Panc1 (cell line): ENCODE data around the gene ADAMTS14. TPM values are rescaled to one million over a fixed set of nuclear protein-coding genes. Genes with fewer than 3 reads are reported as not detected.

ENCODE experiments used
- ATAC-seq: fragments of 200-7000 bp; cut with Tn5 transposase; 2 replicates; pipeline ENCODE4 v1.9.1; 2020; ENCODE audit warnings: mild to moderate bottlenecking, moderate library complexity
- BruUV-seq: library from RNA; stranded (reverse); fragments of 400-500 nt; replicated peaks from 2 replicates; lab custom pipeline; 2021; lab: Mats Ljungman, UMichigan
- CTCF ChIA-PET: fragments of 300-600 bp; sonication (Branson Sonifier 250); formaldehyde crosslinking; loops from one replicate; lab custom pipeline; 2022; ENCODE audit warnings: antibody characterized with exemption; lab: Charles Lee
- POLR2A ChIA-PET: fragments of 300-600 bp; sonication (Branson Sonifier 250); formaldehyde crosslinking; loops from one replicate; lab custom pipeline; 2022; ENCODE audit warnings: antibody characterized with exemption; lab: Charles Lee
- DNase-seq: peaks from one replicate; pipeline ENCODE4 v3.0.0-alpha.2; 2010; ENCODE audit warnings: low read depth, low spot score
- H3K27ac ChIP-seq: 2 replicates; pipeline ENCODE4 v1.5.1; 2011; ENCODE audit warnings: mild to moderate bottlenecking, low read length, inconsistent platforms
- H3K27me3 ChIP-seq: fragments of 200-500 bp; sonication (Bioruptor generic); 2 replicates; pipeline ENCODE4 v1.6.0; 2014; ENCODE audit warnings: low read length, inconsistent platforms; ENCODE audit not compliant: control insufficient read depth, insufficient read depth
- H3K36me3 ChIP-seq: fragments of 200-500 bp; sonication (Bioruptor generic); 2 replicates; pipeline ENCODE4 v1.5.1; 2014; ENCODE audit warnings: inconsistent platforms, mild to moderate bottlenecking, low read length, moderate library complexity; ENCODE audit not compliant: control insufficient read depth, insufficient read depth
- H3K4me1 ChIP-seq: 2 replicates; pipeline ENCODE4 v1.5.1; 2011; ENCODE audit warnings: inconsistent platforms, mild to moderate bottlenecking, low read length, moderate library complexity; ENCODE audit not compliant: control insufficient read depth, insufficient read depth
- H3K4me3 ChIP-seq, 2 experiments: 2 replicates each; pipeline ENCODE4 v1.5.1; 2011 to 2012; ENCODE audit warnings: low read depth in 2 of 2, low read length in 2 of 2, mild to moderate bottlenecking in 2 of 2, inconsistent platforms in 1 of 2, moderate library complexity in 1 of 2
- H3K9me3 ChIP-seq: fragments of 200-500 bp; sonication (Bioruptor generic); 2 replicates; pipeline ENCODE4 v1.5.1; 2014; ENCODE audit warnings: low read depth, mild to moderate bottlenecking, inconsistent platforms, low read length, moderate library complexity; ENCODE audit not compliant: control insufficient read depth, insufficient read depth
- CTCF ChIP-seq: fragments of 450-650 bp; IDR thresholded peaks from 2 replicates; pipeline ENCODE4 v1.5.1; 2017; ENCODE audit warnings: mild to moderate bottlenecking
- POLR2AphosphoS5 ChIP-seq: IDR thresholded peaks from 2 replicates; pipeline ENCODE4 v1.6.1; 2012; ENCODE audit warnings: mild to moderate bottlenecking, low read depth, low read length, moderate library complexity
- REST ChIP-seq, 2 experiments: IDR thresholded peaks; 2 replicates each; pipeline ENCODE4 v1.6.1; 2011 to 2012; ENCODE audit warnings: low read depth in 2 of 2, control low read depth in 1 of 2, low read length in 1 of 2, mild to moderate bottlenecking in 1 of 2, moderate library complexity in 1 of 2; ENCODE audit not compliant: insufficient read depth in 1 of 2
- SIN3A ChIP-seq: IDR thresholded peaks from 2 replicates; pipeline ENCODE4 v1.6.1; 2012; ENCODE audit warnings: low read depth, mild to moderate bottlenecking, low read length, moderate library complexity, borderline replicate concordance; ENCODE audit not compliant: insufficient read depth
- TCF7L2 ChIP-seq: IDR thresholded peaks from 2 replicates; pipeline ENCODE4 v1.6.1; 2011; ENCODE audit warnings: mild to moderate bottlenecking, low read depth, low read length, inconsistent platforms
- in situ Hi-C: cut with HindIII; loops from 2 replicates; pipeline ENCODE4 v1.10.0; 2016; ENCODE audit warnings: low sequenced_read_pairs, low pct_unique_long_range_greater_than_20kb
- intact Hi-C: fragments of 100-400 bp; cut with micrococcal nuclease; formaldehyde crosslinking; loops from one replicate; pipeline ENCODE4 v1.10.0; 2022; ENCODE audit not compliant: unreplicated experiment
- total RNA-seq: library from RNA; stranded (reverse); gene quantifications from one replicate; pipeline ENCODE4 v1.2.1, GENCODE V29; 2021; ENCODE audit not compliant: unreplicated experiment

ADAMTS14 gene
- total RNA-seq, 1 experiment from 2014 or later, result 0.67 TPM

- no TSS peak for BruUV-seq
- Histone ChIP-seq H3K4me3 (no peak overlapping the region), H3K4me1 (no peaks in the 10 kb centered on the region), H3K27me3 (peaks cover 11% of the 10 kb centered on the region), H3K27ac (no peak overlapping the region), H3K9me3 (no peaks in the 10 kb centered on the region), H3K36me3 (no peaks in the 10 kb centered on the region)
- in situ Hi-C loops (no loop called here), intact Hi-C loops (no loop called here)
- ChIA-PET CTCF (no interaction called here), POLR2A (no interaction called here)
- no peak for DNase-seq
- TF ChIP-seq SIN3A, result no peak
- no peak for TF ChIP-seq POLR2AphosphoS5
- TF ChIP-seq CTCF, result no peak
- no peak for TF ChIP-seq TCF7L2
- no peak for TF ChIP-seq REST (IDR thresholded peaks at IDR 0.05; ENCODE audit: insufficient read depth in 1 of 2, low read depth in 2 of 2, low read length in 1 of 2)
- no peak for ATAC-seq
Observed at GRCh38 chr10:70694418-70695141, 22.3 kb downstream of the ADAMTS14 start.

GRCh38 chr10:70695241-70696030 is 23.1 kb downstream of the ADAMTS14 start:
- Histone ChIP-seq H3K27ac (no peak overlapping the region), H3K4me3 (no peak overlapping the region), H3K27me3 (peaks cover 11% of the 10 kb centered on the region), H3K4me1 (no peaks in the 10 kb centered on the region), H3K9me3 (no peaks in the 10 kb centered on the region), H3K36me3 (no peaks in the 10 kb centered on the region)
- in situ Hi-C loops (no loop called here), intact Hi-C loops (no loop called here)
- ATAC-seq (no peak), DNase-seq (no peak)
- ChIA-PET POLR2A (no interaction called here), CTCF (no interaction called here)
- BruUV-seq, result no TSS peak
- TF ChIP-seq SIN3A, result no peak
- TF ChIP-seq REST (IDR thresholded peaks at IDR 0.05; ENCODE audit: insufficient read depth in 1 of 2, low read depth in 2 of 2, low read length in 1 of 2), result no peak
- TF ChIP-seq POLR2AphosphoS5, result no peak
